Adrenal gland (tissue), 12 donors: ENCODE data around the gene MOV10. TPM values are rescaled to one million over a fixed set of nuclear protein-coding genes. Genes with fewer than 3 reads are reported as not detected.
"Not testable (repeated sequence)": the region's sequence is repeated elsewhere in the genome, so short reads cannot be mapped to it uniquely, and the experiment has no call there.

Source experiments
- DNase-seq, 7 donors: peaks; one replicate each; pipeline ENCODE4 v3.0.0-alpha.2; 2019 to 2020
- H3K27ac ChIP-seq, 5 donors: fragments of 200-600 bp; sonication (generic) in 4 of 5; 1 replicate in 3 of 5; 2 replicates in 2 of 5; pipeline versions ENCODE4 v1.5.1 to v1.8.0; 2016 to 2020; ENCODE audit warnings: mild to moderate bottlenecking in 1 of 5
- H3K27me3 ChIP-seq: fragments of 200-600 bp; 2 replicates; pipeline ENCODE4 v1.8.0; 2021
- H3K36me3 ChIP-seq, 2 donors: fragments of 200-600 bp; replicated peaks in 1 of 2; 1 replicate in 1 of 2; 2 replicates in 1 of 2; pipeline versions ENCODE4 v1.5.1 to v1.8.0; 2018 to 2022
- H3K4me1 ChIP-seq, 2 donors: fragments of 200-600 bp; replicated peaks in 1 of 2; 1 replicate in 1 of 2; 2 replicates in 1 of 2; pipeline versions ENCODE4 v1.5.1 to v1.8.0; 2018 to 2021
- H3K4me3 ChIP-seq, 4 donors: fragments of 200-600 bp; sonication (generic) in 3 of 4; one replicate each; pipeline ENCODE4 v1.5.1; 2016 to 2018
- H3K9me3 ChIP-seq, 3 donors: fragments of 200-600 bp; sonication (generic) in 1 of 3; replicated peaks in 1 of 3; 1 replicate in 2 of 3; 2 replicates in 1 of 3; pipeline versions ENCODE4 v1.5.1 to v1.8.0; 2016 to 2021
- CTCF ChIP-seq, 6 experiments: fragments of 450-650 bp in 4 of 6; fragments of 200-600 bp in 2 of 6; sonication (generic) in 1 of 6; IDR thresholded peaks; 1 replicate in 5 of 6; 2 replicates in 1 of 6; pipeline versions ENCODE4 v1.5.1 to v1.8.0; 2016 to 2021; ENCODE audit warnings: antibody characterized with exemption in 6 of 6, mild to moderate bottlenecking in 2 of 6, moderate library complexity in 1 of 6
- POLR2A ChIP-seq, 2 donors: fragments of 450-650 bp; IDR thresholded peaks; one replicate each; pipeline ENCODE4 v1.6.1; 2017; ENCODE audit warnings: antibody characterized with exemption in 2 of 2, mild to moderate bottlenecking in 2 of 2, moderate library complexity in 1 of 2
- WGBS, 4 donors: extraction: QIAGEN DNeasy Blood & Tissue Kit in 2 of 4; methylation state at CpG; one replicate each; pipeline versions ENCODE4 v1.1.5 to v1.1.7; 2013 to 2017; 5-methylcytosine and 5-hydroxymethylcytosine counted together
- intact Hi-C, 2 donors: fragments of 100-400 bp; cut with DNase I; formaldehyde crosslinking; loops; one replicate each; pipeline versions ENCODE4 v1.14.1 to v1.15.0; 2022 to 2023
- polyA plus RNA-seq, 3 donors: library from polyadenylated mRNA; stranded (reverse); fragments of 200-250 nt in 2 of 3; fragments of 350-450 nt in 1 of 3; fragmentation: Illumina TruSeq in 1 of 3; extraction: RNeasy Lipid Tissue Mini Kit (QIAGEN cat#74804) in 1 of 3; gene quantifications; one replicate each; pipeline ENCODE4 v1.2.3, GENCODE V29; 2013 to 2014
- total RNA-seq, 9 donors: library from RNA; depleted of rRNA in 4 of 9; stranded (reverse); fragments of >200 nt in 4 of 9; fragments of 120-200 nt in 1 of 9; fragmentation: NEBNext Ultra II Directional in 1 of 9; extraction: Animal tissue kit (Norgen Biotek cat#: 25700) in 1 of 9; gene quantifications; one replicate each; pipeline versions ENCODE4 v1.1.0 to v1.2.4, GENCODE V29; 2013 to 2023
- donor health status: healthy with polysubstance abuse.
- donor health status: Bipolar disorder and iron deficiency.
- donor health status: DM: yes; HTN: yes; CAD: no.
- donor health status: DM: no; HTN: no; CAD: no.
- donor health status: DM: no; HTN: no; CAD: no.
- donor health status: DM: yes; HTN: yes; CAD: no.

Gene MOV10
- total and polyA plus RNA-seq, 12 donors: 39.1 to 372 (median 70.5) TPM

- Histone ChIP-seq H3K36me3 (no peaks in the 10 kb centered on the region), H3K27ac (no peak overlapping the region), H3K9me3 (no peaks in the 10 kb centered on the region), H3K4me1 (peaks cover 0 to 9% of the 10 kb centered on the region in 2 donors), H3K27me3 (no peaks in the 10 kb centered on the region), H3K4me3 (no peak overlapping the region)
- 48 to 60% (median 54%) methylated on average over 3 to 10 of the region's 10 CpGs for WGBS, 4 donors
- TF ChIP-seq CTCF (IDR thresholded peaks at IDR 0.05): no peak
- no peak for TF ChIP-seq POLR2A (IDR thresholded peaks at IDR 0.05)
- DNase-seq: no peak
- intact Hi-C loops: loop anchor here in 1 of 2 donors (10.0 kb wide), 1 partner anchor 323 kb away; no protein-coding TSS in a partner anchor
These were observed 47.6 kb downstream of the MOV10 start for GRCh38 chr1:112721966-112722524.

DNA sequence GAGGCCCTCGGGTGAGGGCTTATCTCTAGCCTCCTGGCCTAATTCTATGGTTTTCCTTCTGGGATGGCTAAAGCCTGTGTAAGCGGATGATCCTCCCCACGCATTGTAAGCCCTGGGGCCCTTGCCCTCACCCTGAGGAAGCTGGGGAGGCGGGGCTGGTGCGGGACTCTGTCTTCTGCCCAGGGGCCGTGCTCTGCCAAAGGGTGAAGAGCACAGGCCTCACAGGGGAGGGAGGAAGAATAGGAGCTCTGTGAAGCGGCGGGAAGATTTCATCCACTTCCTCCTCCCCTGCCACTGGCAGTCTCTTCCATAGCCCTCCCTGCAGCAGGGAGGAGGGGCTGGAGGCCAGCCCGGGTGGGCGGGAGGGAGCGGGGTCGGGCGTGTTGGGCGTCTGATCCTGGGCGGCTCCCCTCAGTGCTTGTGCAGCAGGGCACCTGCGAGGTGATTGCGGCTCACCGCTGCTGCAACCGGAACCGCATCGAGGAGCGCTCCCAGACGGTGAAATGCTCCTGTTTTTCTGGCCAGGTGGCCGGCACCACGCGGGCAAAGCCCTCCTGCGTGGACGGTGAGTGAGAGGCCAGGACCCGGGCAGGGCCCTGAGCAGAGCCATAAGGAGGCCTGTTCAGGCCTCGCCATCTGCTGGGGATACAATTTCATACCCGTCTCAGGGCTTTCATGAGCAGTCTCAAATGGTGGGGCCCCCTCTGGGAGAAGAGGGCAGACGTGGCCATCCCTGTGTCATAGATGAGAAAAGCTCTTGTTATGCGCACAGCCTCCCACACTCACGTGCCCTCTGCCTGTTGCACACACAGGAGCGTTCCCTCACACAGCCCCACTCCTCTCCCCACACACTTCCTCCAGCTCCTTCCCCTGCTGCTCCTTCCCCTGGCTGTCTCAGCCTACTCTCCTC lies 48.4 kb downstream of the MOV10 start:
- Histone ChIP-seq H3K36me3 (no peaks in the 10 kb centered on the region), H3K4me1 (peaks cover 0 to 9% of the 10 kb centered on the region in 2 donors), H3K4me3 (peak overlapping the region in 1 of 4 donors; percentile 38), H3K27me3 (no peaks in the 10 kb centered on the region), H3K9me3 (no peaks in the 10 kb centered on the region), H3K27ac (no peak overlapping the region)
- DNase-seq: no peak
- intact Hi-C loops: loop anchor here in 1 of 2 donors (10.0 kb wide), 1 partner anchor 322 kb away; no protein-coding TSS in a partner anchor
- TF ChIP-seq POLR2A (IDR thresholded peaks at IDR 0.05) (no peak), CTCF (IDR thresholded peaks at IDR 0.05) (no peak)
- 29 to 41% (median 36%) methylated on average over 9 to 35 of the region's 35 CpGs for WGBS, 4 donors

DNA sequence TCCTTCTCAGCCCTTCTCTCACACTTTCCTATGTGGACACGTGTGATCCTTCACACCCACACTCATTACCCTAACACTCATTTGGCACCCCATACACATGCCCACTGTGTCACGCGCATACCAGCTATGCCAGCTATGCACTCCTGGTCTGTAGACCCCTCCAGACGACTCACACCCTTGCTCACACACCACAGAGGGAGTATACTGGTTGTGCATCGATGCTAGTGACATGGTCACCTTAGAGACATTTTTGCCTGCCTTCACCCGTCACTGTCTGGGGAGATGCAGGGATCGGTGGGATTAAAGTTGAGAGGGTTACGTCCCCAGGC lies 49.0 kb downstream of the MOV10 start:
- no peak overlapping the region for H3K4me3 ChIP-seq
- H3K27ac ChIP-seq: no peak overlapping the region
- H3K27me3 ChIP-seq: no peaks in the 10 kb centered on the region
- no peaks in the 10 kb centered on the region for H3K36me3 ChIP-seq
- WGBS, 4 donors: 72 to 85% (median 80%) methylated on average over 8 of the region's 8 CpGs
- intact Hi-C loops: loop anchor here in 1 of 2 donors (10.0 kb wide), 1 partner anchor 321 kb away; no protein-coding TSS in a partner anchor
- no peak for TF ChIP-seq POLR2A (IDR thresholded peaks at IDR 0.05)
- no peak for TF ChIP-seq CTCF (IDR thresholded peaks at IDR 0.05)
- no peak for DNase-seq
- no peaks in the 10 kb centered on the region for H3K9me3 ChIP-seq
- H3K4me1 ChIP-seq: peaks cover 0 to 9% of the 10 kb centered on the region in 2 donors

- H3K27me3 ChIP-seq, H3K9me3 ChIP-seq, H3K4me1 ChIP-seq, DNase-seq, H3K27ac ChIP-seq, H3K36me3 ChIP-seq, H3K4me3 ChIP-seq: not testable (repeated sequence)
- intact Hi-C loops: loop anchor here in 1 of 2 donors (10.0 kb wide), 1 partner anchor 321 kb away; no protein-coding TSS in a partner anchor
- 81 to 90% (median 86%) methylated on average over 2 to 3 of the region's 4 CpGs for WGBS, 4 donors
These were observed 49.8 kb downstream of the MOV10 start for GRCh38 chr1:112724240-112724639.
